HCT116 (cell line): ENCODE measurements around the gene OCEL1. TPM values are rescaled to one million over a fixed set of nuclear protein-coding genes. Genes with fewer than 3 reads are reported as not detected.

Experiments used
- ATAC-seq: fragments of 200-7000 bp; cut with Tn5 transposase; 2 replicates; pipeline ENCODE4 v1.9.1; 2020; ENCODE audit warnings: mild to moderate bottlenecking, moderate library complexity
- BruUV-seq: library from RNA; stranded (reverse); fragments of 400-500 nt; replicated peaks from 2 replicates; lab custom pipeline; 2021; lab: Mats Ljungman, UMichigan
- CTCF ChIA-PET: fragments of 300-600 bp; sonication (Branson Sonifier 250); formaldehyde crosslinking; loops from one replicate; lab custom pipeline; 2021; ENCODE audit warnings: antibody characterized with exemption; lab: Charles Lee
- POLR2A ChIA-PET: fragments of 300-600, 350-600 bp; sonication (Branson Sonifier 250); formaldehyde crosslinking; loops from one replicate; lab custom pipeline; 2021; ENCODE audit warnings: antibody characterized with exemption; lab: Charles Lee
- RAD21 ChIA-PET, 2 experiments: fragments of 300-600 bp; sonication (Branson Sonifier 250); formaldehyde crosslinking; loops; one replicate each; lab custom pipeline; 2023; ENCODE audit warnings: low total read pairs in 2 of 2; ENCODE audit not compliant: uncharacterized antibody in 2 of 2, unreplicated experiment in 2 of 2, low non-redundant PET in 1 of 2; lab: Charles Lee
- DNase-seq: peaks from one replicate; pipeline ENCODE4 v3.0.0-alpha.2; 2010; ENCODE audit warnings: low read depth, low spot score
- H2AFZ ChIP-seq: fragments of 200-600 bp; shearing (Covaris generic), sonication (generic); 2 replicates; pipeline ENCODE4 v1.6.1; 2017; ENCODE audit warnings: low read depth, mixed run types, mixed read lengths, antibody characterized with exemption, low read length; ENCODE audit not compliant: poor library complexity, severe bottlenecking
- H3K27ac ChIP-seq: 2 replicates; pipeline ENCODE4 v1.5.1; 2012; ENCODE audit warnings: low read depth, low read length
- H3K27me3 ChIP-seq: fragments of 200-600 bp; sonication (generic); 2 replicates; pipeline ENCODE4 v1.6.1; 2016; ENCODE audit warnings: mixed run types, low read length, mixed read lengths; ENCODE audit not compliant: insufficient read depth
- H3K36me3 ChIP-seq, 2 experiments: fragments of 200-500 bp in 1 of 2; fragments of 200-600 bp in 1 of 2; sonication (Bioruptor generic) in 1 of 2; sonication (generic) in 1 of 2; 2 replicates each; pipeline versions ENCODE4 v1.5.1 to v1.6.1; 2014 to 2016; ENCODE audit warnings: low read length in 2 of 2, inconsistent platforms in 1 of 2, mixed read lengths in 1 of 2, mixed run types in 1 of 2; ENCODE audit not compliant: insufficient read depth in 2 of 2, control insufficient read depth in 1 of 2
- H3K4me1 ChIP-seq, 2 experiments: fragments of 200-600 bp in 1 of 2; sonication (generic) in 1 of 2; 2 replicates each; pipeline versions ENCODE4 v1.5.1 to v1.6.1; 2012 to 2017; ENCODE audit warnings: low read length in 2 of 2, inconsistent platforms in 1 of 2, mild to moderate bottlenecking in 1 of 2, mixed read lengths in 1 of 2, mixed run types in 1 of 2, moderate library complexity in 1 of 2; ENCODE audit not compliant: insufficient read depth in 2 of 2, control insufficient read depth in 1 of 2
- H3K4me2 ChIP-seq: fragments of 200-600 bp; sonication (generic); 2 replicates; pipeline ENCODE4 v1.6.1; 2017; ENCODE audit warnings: mixed run types, low read length, mixed read lengths
- H3K4me3 ChIP-seq, 2 experiments: fragments of 200-600 bp in 1 of 2; sonication (generic) in 1 of 2; replicated peaks in 1 of 2; 2 replicates each; pipeline ENCODE4 v1.5.1; 2011 to 2016; ENCODE audit warnings: low read length in 2 of 2, control low read depth in 1 of 2, low read depth in 1 of 2, mild to moderate bottlenecking in 1 of 2, mixed read lengths in 1 of 2, mixed run types in 1 of 2
- H3K79me2 ChIP-seq: fragments of 200-600 bp; sonication (generic); 2 replicates; pipeline ENCODE4 v1.6.1; 2017; ENCODE audit warnings: mild to moderate bottlenecking, mixed run types, low read length, moderate library complexity, mixed read lengths; ENCODE audit not compliant: insufficient read depth
- H3K9ac ChIP-seq: fragments of 200-600 bp; sonication (generic); 2 replicates; pipeline ENCODE4 v1.6.1; 2016; ENCODE audit warnings: low read length, mixed read lengths
- H3K9me2 ChIP-seq: fragments of 200-600 bp; sonication (generic), shearing (Covaris generic); 2 replicates; pipeline ENCODE4 v1.6.1; 2017; ENCODE audit warnings: mixed run types, mild to moderate bottlenecking, moderate library complexity; ENCODE audit not compliant: insufficient read depth
- H3K9me3 ChIP-seq, 2 experiments: fragments of 200-500 bp in 1 of 2; fragments of 200-600 bp in 1 of 2; sonication (Bioruptor generic) in 1 of 2; sonication (generic) in 1 of 2; 2 replicates each; pipeline ENCODE4 v1.6.1; 2014 to 2017; ENCODE audit warnings: low read length in 2 of 2, mixed read lengths in 2 of 2, inconsistent platforms in 1 of 2, low read depth in 1 of 2, mild to moderate bottlenecking in 1 of 2, mixed run types in 1 of 2, moderate library complexity in 1 of 2; ENCODE audit not compliant: control insufficient read depth in 1 of 2, insufficient read depth in 1 of 2
- H4K20me1 ChIP-seq: fragments of 200-600 bp; sonication (generic), shearing (Covaris generic); 2 replicates; pipeline ENCODE4 v1.6.1; 2017; ENCODE audit warnings: mixed run types, mild to moderate bottlenecking, moderate library complexity; ENCODE audit not compliant: insufficient read depth
- CEBPB ChIP-seq: IDR thresholded peaks from 2 replicates; pipeline ENCODE4 v1.6.1; 2012; ENCODE audit warnings: low read depth
- EGR1 ChIP-seq: IDR thresholded peaks from 2 replicates; pipeline ENCODE4 v1.6.1; 2012; ENCODE audit warnings: low read depth
- FOSL1 ChIP-seq: IDR thresholded peaks from 2 replicates; pipeline ENCODE4 v1.6.1; 2012; ENCODE audit warnings: low read depth
- JUND ChIP-seq: IDR thresholded peaks from 2 replicates; pipeline ENCODE4 v1.6.1; 2012
- MAX ChIP-seq: IDR thresholded peaks from 2 replicates; pipeline ENCODE4 v1.6.1; 2012
- POLR2AphosphoS5 ChIP-seq: IDR thresholded peaks from 2 replicates; pipeline ENCODE4 v1.6.1; 2011; ENCODE audit warnings: mild to moderate bottlenecking, low read depth, low read length, moderate library complexity
- RAD21 ChIP-seq: IDR thresholded peaks from 2 replicates; pipeline ENCODE4 v1.6.1; 2012; ENCODE audit warnings: low read depth, mild to moderate bottlenecking
- SIN3A ChIP-seq: IDR thresholded peaks from 2 replicates; pipeline ENCODE4 v1.6.1; 2012; ENCODE audit warnings: low read depth
- YY1 ChIP-seq: IDR thresholded peaks from 2 replicates; pipeline ENCODE4 v1.6.1; 2011; ENCODE audit warnings: low read length, low read depth, moderate library complexity, mild to moderate bottlenecking; ENCODE audit not compliant: insufficient replicate concordance; ENCODE audit errors: extremely low read depth
- ZFX ChIP-seq: fragments of 450-650 bp; IDR thresholded peaks from 2 replicates; pipeline ENCODE4 v1.6.1; 2017
- intact Hi-C: fragments of 100-400 bp; cut with micrococcal nuclease; formaldehyde crosslinking; loops from 2 replicates; pipeline ENCODE4 v1.10.0; 2022
- total RNA-seq: library from RNA; stranded (reverse); gene quantifications from one replicate; pipeline ENCODE4 v1.2.1, GENCODE V29; 2021; ENCODE audit not compliant: unreplicated experiment
- TF ChIP-seq, protein P1 (sequence below): IDR thresholded peaks from 2 replicates; pipeline ENCODE4 v1.6.1; 2012

The OCEL1 gene
- total RNA-seq, 1 experiment from 2014 or later, result 39.8 TPM

- Histone ChIP-seq H2AFZ (no peak overlapping the region), H3K79me2 (peaks cover 47% of the 10 kb centered on the region), H3K9me3 (no peaks in the 10 kb centered on the region), H3K9ac (peak overlapping the region; percentile 86), H3K36me3 (peaks cover 0 to 3% of the 10 kb centered on the region in 2 experiments; a peak in 1 of 4 replicates), H4K20me1 (no peaks in the 10 kb centered on the region), H3K4me1 (peaks cover 36 to 54% of the 10 kb centered on the region in 2 experiments), H3K4me3 (peak overlapping the region; percentile 87 to 94), H3K9me2 (no peaks in the 10 kb centered on the region), H3K4me2 (peak overlapping the region; percentile 99), H3K27me3 (no peaks in the 10 kb centered on the region), H3K27ac (peak overlapping the region; percentile 91; the same call in 1 of the 2 replicates)
- ChIA-PET CTCF (no interaction called here), POLR2A (interaction anchor here (1.7 kb wide), 1 partner anchor 8 kb away, joined by 7 read pairs; no protein-coding TSS in a partner anchor), RAD21 (no interaction called here)
- TF ChIP-seq CEBPB (no peak), ZFX (no peak), YY1 (no peak)
- no peak for DNase-seq
- no TSS peak for BruUV-seq
- intact Hi-C loops, result no loop called here
- no peak for ATAC-seq
Observed at GRCh38 chr19:17243211-17243829, 17.3 kb downstream of the OCEL1 start.

DNA sequence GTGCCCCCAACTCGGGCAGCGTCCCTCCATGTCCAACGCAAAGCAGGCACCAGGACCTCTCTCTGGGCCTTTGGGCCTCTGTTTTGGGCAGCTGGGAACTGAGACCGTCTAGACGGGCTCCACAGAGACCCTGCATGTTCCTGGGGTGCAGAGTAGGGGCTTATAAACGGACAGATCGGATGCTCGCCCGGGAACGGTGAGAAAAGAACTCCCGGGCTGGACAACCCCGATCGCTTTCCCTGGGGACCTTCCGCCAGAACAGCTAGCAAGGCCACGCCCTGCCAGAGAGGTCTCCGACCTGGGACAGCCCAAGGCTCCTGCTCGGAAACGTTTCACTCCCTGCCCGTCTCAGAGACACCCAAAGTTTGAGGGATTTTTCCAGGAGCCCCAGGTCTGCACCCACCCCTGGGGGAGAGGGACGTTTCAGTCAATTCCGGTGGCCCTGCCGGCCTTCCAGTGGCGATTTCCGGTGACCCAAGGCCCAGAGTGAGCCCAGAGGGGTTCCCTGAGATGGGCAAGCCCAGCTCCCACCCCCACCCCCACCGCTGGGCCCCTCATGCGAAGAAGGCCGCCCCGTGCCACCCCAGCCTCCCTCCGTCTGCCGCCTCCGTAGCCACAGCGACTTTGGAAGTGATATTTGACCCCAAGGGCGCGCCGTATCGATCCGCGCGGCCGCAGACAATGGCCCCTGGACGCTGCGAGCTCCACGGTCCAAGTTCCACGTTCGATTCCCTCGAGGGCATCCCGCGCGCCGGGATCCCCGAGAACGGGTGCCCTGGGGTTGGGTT, 18.0 kb downstream of the OCEL1 start:
- peak overlapping the region; percentile 87 to 94 for H3K4me3 ChIP-seq
- H3K79me2 ChIP-seq, result peaks cover 47% of the 10 kb centered on the region
- no peak overlapping the region for H2AFZ ChIP-seq
- H3K36me3 ChIP-seq, result peaks cover 0 to 3% of the 10 kb centered on the region in 2 experiments; a peak in 1 of 4 replicates
- no peaks in the 10 kb centered on the region for H3K9me3 ChIP-seq
- ATAC-seq, result peak; percentile 15; the same call in 1 of the 2 replicates
- CTCF ChIA-PET, result no interaction called here
- no peaks in the 10 kb centered on the region for H4K20me1 ChIP-seq
- TF ChIP-seq, protein P1, sequence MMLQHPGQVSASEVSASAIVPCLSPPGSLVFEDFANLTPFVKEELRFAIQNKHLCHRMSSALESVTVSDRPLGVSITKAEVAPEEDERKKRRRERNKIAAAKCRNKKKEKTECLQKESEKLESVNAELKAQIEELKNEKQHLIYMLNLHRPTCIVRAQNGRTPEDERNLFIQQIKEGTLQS, result no peak
- peak; percentile 21; the same call in 1 of the 2 replicates for TF ChIP-seq POLR2AphosphoS5
- TF ChIP-seq CEBPB, result no peak
- TF ChIP-seq JUND, result no peak
- TF ChIP-seq FOSL1, result no peak
- TF ChIP-seq RAD21, result no peak
- TF ChIP-seq SIN3A, result no peak
- no peak for TF ChIP-seq MAX
- TF ChIP-seq EGR1, result no peak
- TF ChIP-seq, all 23 proteins: peak for 1
- H3K9ac ChIP-seq, result peak overlapping the region; percentile 86
- H3K9me2 ChIP-seq, result no peaks in the 10 kb centered on the region
- DNase-seq, result no peak
- H3K27ac ChIP-seq, result peak overlapping the region; percentile 91
- intact Hi-C loops, result loop anchor here (1.0 kb wide), 1 partner anchor 18 kb away; the partner anchor contains the start of gene OCEL1
- H3K4me1 ChIP-seq, result peaks cover 43 to 61% of the 10 kb centered on the region in 2 experiments
- ChIA-PET POLR2A (interaction anchor here (0.9 to 1.7 kb wide), 2 partner anchors 9 to 65 kb away, joined by 5 to 7 read pairs; partner anchors contain the start of gene DDA1), RAD21 (interaction anchor here in 1 of 2 experiments (0.5 kb wide), 1 partner anchor 191 kb away, joined by 3 read pairs; no protein-coding TSS in a partner anchor)
- TSS peak; percentile 45 for BruUV-seq
- peak overlapping the region; percentile 99 for H3K4me2 ChIP-seq
- H3K27me3 ChIP-seq, result no peaks in the 10 kb centered on the region
